Glomerular visceral epithelial cell (primary cell): ENCODE data around the gene DCAF5.
"Not testable (repeated sequence)": the region's sequence is repeated elsewhere in the genome, so short reads cannot be mapped to it uniquely, and the experiment has no call there.

ENCODE experiments used
- DNase-seq: peaks from one replicate; pipeline ENCODE4 v3.0.0-alpha.2; 2016; ENCODE audit errors: extremely low spot score

Gene DCAF5

GRCh38 chr14:69152902-69153151 lies at the start of gene DCAF5:
Gene DCAF5, minus strand, starts transcription at chr14:69153119. Its CDS starts 141 bp downstream, at chr14:69152978.
- DNase-seq = no peak

- no peak for DNase-seq
Measured at GRCh38 chr14:69199786-69200185, 46.9 kb upstream of the DCAF5 start.

GRCh38 chr14:69193721-69194120 lies 40.8 kb upstream of the DCAF5 start:
- DNase-seq = no peak

GRCh38 chr14:69191340-69192111 lies 38.6 kb upstream of the DCAF5 start, which contains the start of gene EXD2:
Gene EXD2, plus strand, starts transcription at chr14:69191498. Its CDS starts 17,973 bp downstream, at chr14:69209471.
- DNase-seq = peak; percentile 87

- DNase-seq = no peak
Measured at GRCh38 chr14:69190191-69190590, 37.3 kb upstream of the DCAF5 start.

- DNase-seq = no peak
Measured at GRCh38 chr14:69183735-69184134, 30.8 kb upstream of the DCAF5 start.

- not testable (repeated sequence) for DNase-seq
Measured at GRCh38 chr14:69182580-69182979, 29.7 kb upstream of the DCAF5 start.

- no peak for DNase-seq
Measured at GRCh38 chr14:69181491-69181890, 28.6 kb upstream of the DCAF5 start.

GRCh38 chr14:69175130-69175529 lies 22.2 kb upstream of the DCAF5 start:
- DNase-seq = no peak

- no peak for DNase-seq
Measured at GRCh38 chr14:69171569-69171968, 18.6 kb upstream of the DCAF5 start.

- DNase-seq = no peak
Measured at GRCh38 chr14:69170839-69171238, 17.9 kb upstream of the DCAF5 start.

GRCh38 chr14:69165787-69166186 lies 12.9 kb upstream of the DCAF5 start:
- DNase-seq = not testable (repeated sequence)

GRCh38 chr14:69161590-69161989 lies 8.7 kb upstream of the DCAF5 start:
- DNase-seq = no peak

- DNase-seq = no peak
Measured at GRCh38 chr14:69156224-69156623, 3.3 kb upstream of the DCAF5 start.

GRCh38 chr14:69154779-69155178 lies 1.9 kb upstream of the DCAF5 start:
- DNase-seq = peak; percentile 17

GRCh38 chr14:69153873-69154270 lies 953 bp upstream of the DCAF5 start:
- peak; percentile 18 for DNase-seq

GRCh38 chr14:69153152-69153872 lies 393 bp upstream of the DCAF5 start:
- DNase-seq = peak; percentile 97

- peak; percentile 51 for DNase-seq
Measured at GRCh38 chr14:69152181-69152901, 578 bp downstream of the DCAF5 start.

GRCh38 chr14:69151458-69152180 lies 1.3 kb downstream of the DCAF5 start:
- peak; percentile 75 for DNase-seq

- no peak for DNase-seq
Measured at GRCh38 chr14:69149461-69150244, 3.3 kb downstream of the DCAF5 start.

- DNase-seq = no peak
Measured at GRCh38 chr14:69142101-69142500, 10.8 kb downstream of the DCAF5 start.
